ENCODE measurements around the gene SMCP.

DNA sequence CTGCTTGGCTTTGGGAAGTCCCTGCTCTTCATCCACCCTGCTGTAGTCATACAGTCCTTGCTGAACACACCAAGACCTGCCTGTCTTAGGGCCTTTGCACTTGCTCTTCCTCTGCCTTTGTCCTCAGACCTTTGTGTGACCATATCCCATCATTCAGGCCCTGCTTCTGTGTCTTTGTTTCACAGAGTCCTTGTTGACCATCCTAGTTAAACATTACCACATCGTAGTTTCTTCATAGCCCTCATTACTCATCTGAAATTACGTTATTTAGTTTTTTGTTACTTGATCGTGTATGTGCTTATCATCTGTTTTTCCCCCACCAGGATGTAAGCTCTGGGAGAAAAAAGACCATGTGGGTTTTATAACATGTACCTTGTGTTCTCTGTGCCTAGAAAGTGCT, 50.5 kb downstream of the SMCP start:
- TF ChIP-seq, protein P1, sequence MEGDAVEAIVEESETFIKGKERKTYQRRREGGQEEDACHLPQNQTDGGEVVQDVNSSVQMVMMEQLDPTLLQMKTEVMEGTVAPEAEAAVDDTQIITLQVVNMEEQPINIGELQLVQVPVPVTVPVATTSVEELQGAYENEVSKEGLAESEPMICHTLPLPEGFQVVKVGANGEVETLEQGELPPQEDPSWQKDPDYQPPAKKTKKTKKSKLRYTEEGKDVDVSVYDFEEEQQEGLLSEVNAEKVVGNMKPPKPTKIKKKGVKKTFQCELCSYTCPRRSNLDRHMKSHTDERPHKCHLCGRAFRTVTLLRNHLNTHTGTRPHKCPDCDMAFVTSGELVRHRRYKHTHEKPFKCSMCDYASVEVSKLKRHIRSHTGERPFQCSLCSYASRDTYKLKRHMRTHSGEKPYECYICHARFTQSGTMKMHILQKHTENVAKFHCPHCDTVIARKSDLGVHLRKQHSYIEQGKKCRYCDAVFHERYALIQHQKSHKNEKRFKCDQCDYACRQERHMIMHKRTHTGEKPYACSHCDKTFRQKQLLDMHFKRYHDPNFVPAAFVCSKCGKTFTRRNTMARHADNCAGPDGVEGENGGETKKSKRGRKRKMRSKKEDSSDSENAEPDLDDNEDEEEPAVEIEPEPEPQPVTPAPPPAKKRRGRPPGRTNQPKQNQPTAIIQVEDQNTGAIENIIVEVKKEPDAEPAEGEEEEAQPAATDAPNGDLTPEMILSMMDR (IDR thresholded peaks at IDR 0.05) = no peak
- no peak for TF ChIP-seq POLR2A (IDR thresholded peaks at IDR 0.05; ENCODE audit: low read depth)

All from esophagus muscularis mucosa (tissue), 3 donors.